Heart left ventricle (tissue), 16 donors: ENCODE measurements around the gene DCLRE1A. TPM values are rescaled to one million over a fixed set of nuclear protein-coding genes. Genes with fewer than 3 reads are reported as not detected.
A peak's percentile ranks its signal among the peaks of the same experiment; 100 is the strongest.

Experiments
- ATAC-seq, 4 donors: fragments of 200-7000 bp; cut with Tn5 transposase; one replicate each; pipeline ENCODE4 v1.9.1; 2020 to 2022; ENCODE audit warnings: moderate library complexity in 4 of 4, mild to moderate bottlenecking in 3 of 4, moderate number of reproducible peaks in 1 of 4
- DNase-seq, 5 donors: peaks; one replicate each; pipeline ENCODE4 v3.0.0-alpha.2; 2020
- H3K27ac ChIP-seq, 12 donors: fragments of 200-600 bp; sonication (generic) in 4 of 12; one replicate each; pipeline versions ENCODE4 v1.5.0 to v1.8.0; 2016 to 2022; ENCODE audit warnings: mild to moderate bottlenecking in 2 of 12
- H3K27me3 ChIP-seq, 9 donors: fragments of 200-600 bp; sonication (generic) in 2 of 9; one replicate each; pipeline versions ENCODE4 v1.5.1 to v1.8.0; 2016 to 2022; ENCODE audit warnings: mild to moderate bottlenecking in 3 of 9
- H3K36me3 ChIP-seq, 9 donors: fragments of 200-600 bp; sonication (generic) in 2 of 9; one replicate each; pipeline versions ENCODE4 v1.5.0 to v1.8.0; 2018 to 2022; ENCODE audit warnings: mild to moderate bottlenecking in 2 of 9
- H3K4me1 ChIP-seq, 12 donors: fragments of 200-600 bp; sonication (generic) in 4 of 12; one replicate each; pipeline versions ENCODE4 v1.5.0 to v1.8.0; 2016 to 2022; ENCODE audit warnings: mild to moderate bottlenecking in 3 of 12
- H3K4me3 ChIP-seq, 12 donors: fragments of 200-600 bp; sonication (generic) in 4 of 12; one replicate each; pipeline versions ENCODE4 v1.5.0 to v1.8.0; 2017 to 2022; ENCODE audit warnings: mild to moderate bottlenecking in 9 of 12, moderate library complexity in 4 of 12
- H3K9me3 ChIP-seq, 12 donors: fragments of 200-600 bp; sonication (generic) in 4 of 12; one replicate each; pipeline versions ENCODE4 v1.5.0 to v1.8.0; 2016 to 2022; ENCODE audit warnings: mild to moderate bottlenecking in 1 of 12
- CTCF ChIP-seq, 12 donors: fragments of 200-600 bp; sonication (generic) in 4 of 12; IDR thresholded peaks; one replicate each; pipeline versions ENCODE4 v1.5.0 to v1.8.0; 2018 to 2022; ENCODE audit warnings: antibody characterized with exemption in 12 of 12, mild to moderate bottlenecking in 5 of 12
- POLR2A ChIP-seq, 2 donors: fragments of 450-650 bp; IDR thresholded peaks; one replicate each; pipeline ENCODE4 v1.6.1; 2017; ENCODE audit warnings: antibody characterized with exemption in 2 of 2, mild to moderate bottlenecking in 2 of 2, moderate library complexity in 2 of 2
- WGBS, 4 donors: extraction: QIAGEN DNeasy Blood & Tissue Kit in 2 of 4; methylation state at CpG; one replicate each; pipeline versions ENCODE4 v1.1.5 to v1.1.7; 2013 to 2018; 5-methylcytosine and 5-hydroxymethylcytosine counted together
- intact Hi-C, 10 donors: fragments of 100-400 bp; cut with DNase I; formaldehyde crosslinking; loops; one replicate each; pipeline versions ENCODE4 v1.11.1 to v1.14.2; 2022
- polyA plus RNA-seq, 2 donors: library from polyadenylated mRNA; stranded (reverse); fragments of 200-250 nt; gene quantifications; one replicate each; pipeline ENCODE4 v1.2.3, GENCODE V29; 2013
- total RNA-seq, 9 donors: library from RNA; depleted of rRNA in 2 of 9; stranded (reverse); fragments of >200 nt in 2 of 9; fragmentation: NEBNext Ultra II Directional in 3 of 9; extraction: Animal tissue kit (Norgen Biotek cat#: 25700) in 3 of 9; gene quantifications; one replicate each; pipeline versions ENCODE4 v1.1.0 to v1.2.4, GENCODE V29; 2016 to 2023
- donor health status: ischemic (EF 13 %, LVEDD 7.1; RV severe dilation, severe dysfunction).
- donor health status: healthy with polysubstance abuse.
- donor health status: DM: no; HTN: yes; CAD: no.
- donor health status: DM: no; HTN: no; CAD: no.
- donor health status: ischemic (EF 25% LVEDD 6.9; RV normal size, moderate dysfunction).
- donor health status: ischemic (EF 25% LVEDD 5.7; RV mildly dilated, moderate dysfunction).
- donor health status: healthy.
- donor health status: DM: yes; HTN: yes; CAD: no.
- donor health status: ischemic (EF 35%, LVEDD 5.7; RV mildly dilated, moderate dysfunction).
- donor health status: nonischemic (EF 11% LVEDD 7.7; RV severe dilation, severe dysfunction).
- donor health status: DM: yes; HTN: yes; CAD: no.
- donor health status: PGD.
- donor health status: ischemic (EF 29% LVEDD 5.4; RV normal size, mild dysfunction).
- donor health status: nonischemic (EF 23%, LVEDD 6.1; RV moderate dilation, normal function).

The DCLRE1A gene
- total and polyA plus RNA-seq, 11 donors = 3.5 to 8.5 (median 6.1) TPM

GRCh38 chr10:113895018-113895417, 41.1 kb upstream of the DCLRE1A start:
- Histone ChIP-seq H3K27ac (peak overlapping the region in 2 of 12 donors; percentile 32 to 70), H3K4me1 (peaks cover 0 to 60% (median 12%) of the 10 kb centered on the region in 12 donors), H3K36me3 (peaks cover 0 to 27% (median 19%) of the 10 kb centered on the region in 9 donors), H3K4me3 (no peak overlapping the region), H3K27me3 (no peaks in the 10 kb centered on the region), H3K9me3 (no peaks in the 10 kb centered on the region)
- DNase-seq (no peak), ATAC-seq (no peak)
- TF ChIP-seq CTCF (IDR thresholded peaks at IDR 0.05) (no peak), POLR2A (IDR thresholded peaks at IDR 0.05) (no peak)
- intact Hi-C loops = loop anchor here in 6 of 10 donors (10.0 kb wide), 4 partner anchors 150 to 210 kb away; partner anchors contain the start of gene ADRB1 (in 4 of the 6)

- Histone ChIP-seq H3K36me3 (peaks cover 0 to 27% (median 19%) of the 10 kb centered on the region in 9 donors), H3K27ac (peak overlapping the region in 4 of 12 donors; percentile 32 to 70 (median 60)), H3K27me3 (no peaks in the 10 kb centered on the region), H3K4me1 (peaks cover 0 to 64% (median 12%) of the 10 kb centered on the region in 12 donors), H3K9me3 (no peaks in the 10 kb centered on the region), H3K4me3 (no peak overlapping the region)
- no peak for TF ChIP-seq CTCF (IDR thresholded peaks at IDR 0.05)
- TF ChIP-seq POLR2A (IDR thresholded peaks at IDR 0.05) = no peak
- DNase-seq (no peak), ATAC-seq (no peak)
- WGBS, 4 donors = 61 to 74% (median 67%) methylated on average over 1 of the region's 1 CpG
- intact Hi-C loops = loop anchor here in 7 of 10 donors (5.0 to 10.0 kb wide), 6 partner anchors 37 to 210 kb away; partner anchors contain the start of gene ADRB1 (in 4 of the 7)
Observed at GRCh38 chr10:113894581-113894980, 40.7 kb upstream of the DCLRE1A start.

GRCh38 chr10:113893570-113893969, 39.7 kb upstream of the DCLRE1A start:
- DNase-seq (no peak), ATAC-seq (peak in 3 of 4 donors; percentile 38 to 51 (median 48))
- no peak for TF ChIP-seq CTCF (IDR thresholded peaks at IDR 0.05)
- TF ChIP-seq POLR2A (IDR thresholded peaks at IDR 0.05) = no peak
- Histone ChIP-seq H3K9me3 (no peaks in the 10 kb centered on the region), H3K27ac (peak overlapping the region in 11 of 12 donors; percentile 14 to 70 (median 50)), H3K36me3 (peaks cover 0 to 17% (median 13%) of the 10 kb centered on the region in 9 donors), H3K27me3 (no peaks in the 10 kb centered on the region), H3K4me1 (peaks cover 0 to 62% (median 12%) of the 10 kb centered on the region in 12 donors), H3K4me3 (no peak overlapping the region)
- intact Hi-C loops = loop anchor here in 7 of 10 donors (5.0 to 10.0 kb wide), 6 partner anchors 36 to 211 kb away; partner anchors contain the start of gene ADRB1 (in 4 of the 7)
- WGBS, 4 donors = 41 to 49% (median 44%) methylated on average over 2 of the region's 2 CpGs

- intact Hi-C loops = loop anchor here in 7 of 10 donors (5.0 to 10.0 kb wide), 6 partner anchors 34 to 213 kb away; partner anchors contain the start of gene ADRB1 (in 4 of the 7)
- peak overlapping the region in 9 of 12 donors; percentile 12 to 70 (median 32) for H3K27ac ChIP-seq
- no peaks in the 10 kb centered on the region for H3K9me3 ChIP-seq
- H3K4me3 ChIP-seq = no peak overlapping the region
- H3K36me3 ChIP-seq = peaks cover 0 to 29% (median 8%) of the 10 kb centered on the region in 9 donors
- ATAC-seq (peak; percentile 82 to 94 (median 87)), DNase-seq (peak in 1 of 5 donors; percentile 13)
- peaks cover 0 to 52% (median 9%) of the 10 kb centered on the region in 12 donors for H3K4me1 ChIP-seq
- WGBS, 4 donors = 39 to 43% (median 41%) methylated on average over 3 of the region's 3 CpGs
- TF ChIP-seq CTCF (IDR thresholded peaks at IDR 0.05) (peak in 5 of 12 donors; percentile 16 to 31 (median 21)), POLR2A (IDR thresholded peaks at IDR 0.05) (no peak)
- H3K27me3 ChIP-seq = no peaks in the 10 kb centered on the region
Observed at GRCh38 chr10:113891476-113891875, 37.6 kb upstream of the DCLRE1A start.
